Endothelial cell of umbilical vein (primary cell): ENCODE results near the gene FANCI. TPM values are rescaled to one million over a fixed set of nuclear protein-coding genes. Genes with fewer than 3 reads are reported as not detected.
A peak's percentile ranks its signal among the peaks of the same experiment; 100 is the strongest.

Experiments used
- BruUV-seq: library from RNA; stranded (reverse); fragments of 400-500 nt; replicated peaks from 2 replicates; lab custom pipeline; 2021; lab: Mats Ljungman, UMichigan
- CTCF ChIA-PET: fragments of 300-600, 350-600 bp; sonication (Branson Sonifier 250); formaldehyde crosslinking; loops from one replicate; lab custom pipeline; 2021; ENCODE audit warnings: antibody characterized with exemption, inconsistent platforms; lab: Charles Lee
- POLR2A ChIA-PET: fragments of 300-600, 350-600 bp; sonication (Branson Sonifier 250); formaldehyde crosslinking; loops from one replicate; lab custom pipeline; 2021; ENCODE audit warnings: antibody characterized with exemption, inconsistent platforms; lab: Charles Lee
- DNase-seq: peaks from one replicate; pipeline ENCODE4 v3.0.0-alpha.2; 2011; ENCODE audit warnings: low read depth, low spot score
- FAIRE-seq: peaks from 2 replicates; lab custom pipeline; 2011; peaks lifted over from hg19 to GRCh38; lab: Jason Lieb, UNC
- H2AFZ ChIP-seq: 2 replicates; pipeline ENCODE4 v1.6.0; 2012; ENCODE audit warnings: low read depth, low read length, control low read depth, inconsistent platforms
- H3K27ac ChIP-seq: 2 replicates; pipeline ENCODE4 v1.5.1; 2011; ENCODE audit warnings: low read depth, mild to moderate bottlenecking, control low read depth, low read length, moderate library complexity; ENCODE audit not compliant: insufficient read depth
- H3K27me3 ChIP-seq, 2 experiments: 2 replicates each; pipeline versions ENCODE4 v1.6.0 to v1.6.1; 2011; ENCODE audit warnings: low read length in 2 of 2, mixed read lengths in 1 of 2; ENCODE audit not compliant: control insufficient read depth in 2 of 2, insufficient read depth in 2 of 2
- H3K36me3 ChIP-seq, 2 experiments: 2 replicates in 1 of 2; 3 replicates in 1 of 2; pipeline ENCODE4 v1.5.1; 2011; ENCODE audit warnings: low read length in 2 of 2, mild to moderate bottlenecking in 1 of 2, moderate library complexity in 1 of 2; ENCODE audit not compliant: control insufficient read depth in 2 of 2, insufficient read depth in 2 of 2; ENCODE audit errors: extremely low read depth in 1 of 2
- H3K4me1 ChIP-seq: 3 replicates; pipeline ENCODE4 v1.5.1; 2011; ENCODE audit warnings: mild to moderate bottlenecking, low read length; ENCODE audit not compliant: control insufficient read depth, insufficient read depth; ENCODE audit errors: extremely low read depth
- H3K4me2 ChIP-seq: 2 replicates; pipeline ENCODE4 v1.6.1; 2011; ENCODE audit warnings: low read length, control low read depth, mixed read lengths; ENCODE audit not compliant: insufficient read depth
- H3K4me3 ChIP-seq, 3 experiments: fragments of 200-600 bp in 1 of 3; sonication (generic), shearing (Covaris generic) in 1 of 3; replicated peaks in 1 of 3; 2 replicates each; pipeline ENCODE4 v1.5.1; 2011 to 2016; ENCODE audit warnings: control low read depth in 3 of 3, low read length in 3 of 3, mild to moderate bottlenecking in 2 of 3, inconsistent platforms in 1 of 3, low read depth in 1 of 3, moderate library complexity in 1 of 3; ENCODE audit not compliant: insufficient read depth in 1 of 3
- H3K79me2 ChIP-seq: 2 replicates; pipeline ENCODE4 v1.6.0; 2012; ENCODE audit warnings: low read length, inconsistent platforms; ENCODE audit not compliant: control insufficient read depth, insufficient read depth
- H3K9ac ChIP-seq: replicated peaks from 2 replicates; pipeline ENCODE3; 2011; ENCODE audit warnings: low read length, control low read depth; ENCODE audit not compliant: insufficient read depth; ENCODE audit errors: extremely low read depth
- H3K9me1 ChIP-seq: replicated peaks from 3 replicates; pipeline ENCODE4 v1.6.0; 2011; ENCODE audit warnings: mild to moderate bottlenecking, low read length; ENCODE audit not compliant: control insufficient read depth, insufficient read depth; ENCODE audit errors: extremely low read depth
- H3K9me3 ChIP-seq: replicated peaks from 2 replicates; pipeline ENCODE4 v1.5.1; 2012; ENCODE audit warnings: low read length, inconsistent platforms; ENCODE audit not compliant: control insufficient read depth, insufficient read depth
- H4K20me1 ChIP-seq: replicated peaks from 2 replicates; pipeline ENCODE3; 2011; ENCODE audit warnings: mild to moderate bottlenecking, low read length; ENCODE audit not compliant: control insufficient read depth, insufficient read depth; ENCODE audit errors: extremely low read depth
- CTCF ChIP-seq, 2 donors: IDR thresholded peaks; 1 replicate in 1 of 2; 2 replicates in 1 of 2; pipeline ENCODE4 v1.5.1; 2011; ENCODE audit warnings: low read length in 2 of 2, mild to moderate bottlenecking in 2 of 2, moderate library complexity in 2 of 2, control low read depth in 1 of 2, inconsistent platforms in 1 of 2, low read depth in 1 of 2; ENCODE audit not compliant: insufficient read depth in 1 of 2; ENCODE audit errors: extremely low read depth in 1 of 2
- EZH2 ChIP-seq: IDR thresholded peaks from 2 replicates; pipeline ENCODE4 v1.6.1; 2012; ENCODE audit warnings: borderline replicate concordance, low read depth, mild to moderate bottlenecking, moderate library complexity, low read length, inconsistent platforms; ENCODE audit not compliant: severe bottlenecking
- FOS ChIP-seq: IDR thresholded peaks from 2 replicates; pipeline ENCODE4 v1.6.1; 2011; ENCODE audit warnings: mild to moderate bottlenecking, low read length, moderate library complexity, borderline replicate concordance; ENCODE audit not compliant: insufficient read depth
- GATA2 ChIP-seq: IDR thresholded peaks from 2 replicates; pipeline ENCODE4 v1.7.0; 2011; ENCODE audit warnings: low read depth, mild to moderate bottlenecking, moderate library complexity, mixed read lengths, low read length; ENCODE audit not compliant: insufficient read length, insufficient read depth
- JUN ChIP-seq: IDR thresholded peaks from 2 replicates; pipeline ENCODE4 v1.6.1; 2011; ENCODE audit warnings: borderline replicate concordance, low read depth; ENCODE audit not compliant: insufficient read length, insufficient read depth
- MAX ChIP-seq: IDR thresholded peaks from 2 replicates; pipeline ENCODE4 v1.6.1; 2011; ENCODE audit not compliant: insufficient read depth, insufficient read length
- MYC ChIP-seq: IDR thresholded peaks from one replicate; pipeline ENCODE4 v1.6.1; 2011; ENCODE audit warnings: mild to moderate bottlenecking, low read depth, low read length
- POLR2A ChIP-seq: IDR thresholded peaks from 2 replicates; pipeline ENCODE4 v1.6.1; 2012; ENCODE audit warnings: low read depth, mild to moderate bottlenecking, control low read depth, low read length
- POLR2AphosphoS5 ChIP-seq: IDR thresholded peaks from 2 replicates; pipeline ENCODE4 v1.6.1; 2012; ENCODE audit warnings: low read depth, mild to moderate bottlenecking, control low read depth, low read length, moderate library complexity; ENCODE audit not compliant: insufficient read depth
- dilution Hi-C: fragments of 300-500 bp; cut with MboI; formaldehyde crosslinking; loops from one replicate; pipeline ENCODE4 v1.15.0; 2019; ENCODE audit warnings: low sequenced_read_pairs; ENCODE audit not compliant: extremely low pct_ligation_motif_present
- intact Hi-C: fragments of 100-400 bp; cut with micrococcal nuclease; formaldehyde crosslinking; loops from one replicate; pipeline ENCODE4 v1.10.0; 2022
- polyA plus RNA-seq, 4 experiments: library from polyadenylated mRNA; depleted of rRNA in 3 of 4; stranded (reverse) in 3 of 4; unstranded in 1 of 4; fragments of >200 nt; gene quantifications; 2 replicates each; pipeline versions ENCODE4 v1.2.1 to v1.2.3, GENCODE V29; 2011 to 2012; ENCODE audit warnings: missing spikeins in 1 of 4
- total RNA-seq: library from RNA; stranded (reverse); gene quantifications from 2 replicates; pipeline ENCODE4 v1.2.3, GENCODE V29; 2021

Gene FANCI
- total and polyA plus RNA-seq, 2 donors (not counting 3 experiments of a cell fraction or from before 2014, with no cell fraction given): 10.8 to 74.7 TPM

- dilution Hi-C loops (no loop called here), intact Hi-C loops (loop anchor here (2.0 to 10.0 kb wide), 3 partner anchors 18 to 708 kb away; partner anchors contain the start of genes AEN and HAPLN3)
- Histone ChIP-seq H3K4me3 (peak overlapping the region; percentile 40 to 91 (median 71)), H4K20me1 (peaks cover 7% of the 10 kb centered on the region), H3K9me3 (no peaks in the 10 kb centered on the region), H3K9me1 (no peaks in the 10 kb centered on the region), H3K27me3 (peaks cover 0 to 4% of the 10 kb centered on the region in 2 experiments), H3K79me2 (peaks cover 50% of the 10 kb centered on the region), H2AFZ (no peak overlapping the region), H3K4me2 (peak overlapping the region; percentile 77), H3K4me1 (peaks cover 28% of the 10 kb centered on the region), H3K36me3 (peaks cover 21 to 27% of the 10 kb centered on the region in 2 experiments), H3K9ac (peak overlapping the region; percentile 51), H3K27ac (no peak overlapping the region)
- BruUV-seq: no TSS peak
- POLR2A ChIA-PET: no interaction called here
- no peak for FAIRE-seq
- no peak for TF ChIP-seq GATA2
- TF ChIP-seq MAX: no peak
- TF ChIP-seq POLR2AphosphoS5: no peak
- TF ChIP-seq JUN: no peak
- TF ChIP-seq FOS: no peak
- no peak for TF ChIP-seq MYC
- no peak for TF ChIP-seq EZH2
- TF ChIP-seq POLR2A: no peak
- no peak for TF ChIP-seq CTCF (IDR thresholded peaks at IDR 0.05; ENCODE audit: extremely low read depth in 1 of 2, insufficient read depth in 1 of 2, low read depth in 1 of 2, low read length in 2 of 2)
- no peak for DNase-seq
- CTCF ChIA-PET: interaction anchor here (0.6 to 3.1 kb wide), 6 partner anchors 10 to 126 kb away, joined by 3 to 15 read pairs (median 3); no protein-coding TSS in a partner anchor
These were observed 89.5 kb downstream of the FANCI start for GRCh38 chr15:89333011-89333860.
